NK-92 treated with Interleukin-12 subunit alpha and Interleukin-12 subunit beta, amount 100 ng/mL, for 24 hours (cell line): ENCODE results near the gene ADAM12.

Source experiments
- DNase-seq: peaks from one replicate; lab custom pipeline; 2025; lab: John Stamatoyannopoulos, UW

Gene ADAM12

GRCh38 chr10:126140746-126141273 is 247.5 kb downstream of the ADAM12 start:
- DNase-seq = no peak

GRCh38 chr10:126137562-126138221 is 250.6 kb downstream of the ADAM12 start:
- DNase-seq = no peak

- DNase-seq = no peak
These were observed 252.2 kb downstream of the ADAM12 start for GRCh38 chr10:126135941-126136595.

- no peak for DNase-seq
These were observed 253.1 kb downstream of the ADAM12 start for GRCh38 chr10:126135177-126135576.

DNA sequence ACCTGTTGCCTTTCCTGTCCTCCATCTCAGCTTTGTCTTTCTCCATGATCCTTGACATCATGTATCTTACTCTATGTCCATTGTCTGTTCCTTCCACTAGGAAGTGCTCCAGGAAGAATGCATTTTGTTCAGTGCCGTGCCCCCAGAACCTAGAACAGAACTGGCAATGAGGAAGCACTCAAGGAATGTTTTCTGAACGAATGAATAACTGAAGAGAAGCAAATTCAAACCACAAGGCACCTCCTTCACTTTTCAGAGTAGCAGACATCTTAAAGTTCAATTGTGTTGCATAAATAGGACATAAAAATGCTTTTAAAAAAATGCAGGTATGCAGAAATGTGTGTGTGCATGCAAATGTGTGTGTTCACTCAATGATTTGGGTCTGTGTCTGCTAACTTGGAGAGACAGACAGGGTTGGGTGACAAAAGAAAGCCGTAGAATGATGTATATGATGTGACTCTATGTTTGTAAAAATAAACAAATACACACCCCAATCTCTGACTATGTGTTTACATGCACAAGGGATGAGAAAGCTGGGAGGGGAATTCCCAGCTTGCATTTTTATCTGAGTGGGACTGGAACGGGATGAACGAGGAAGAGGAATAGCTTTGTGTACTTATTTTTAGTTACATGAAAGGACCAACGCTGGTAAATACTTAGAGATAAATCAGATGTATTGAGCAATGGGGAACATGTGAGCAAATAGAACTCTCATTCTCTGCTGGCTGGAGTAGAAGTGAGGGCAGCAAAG is 254.2 kb downstream of the ADAM12 start:
- no peak for DNase-seq

GRCh38 chr10:126133082-126133620 is 255.1 kb downstream of the ADAM12 start:
- DNase-seq = no peak

GRCh38 chr10:126131341-126131740 is 256.9 kb downstream of the ADAM12 start:
- DNase-seq = no peak

GRCh38 chr10:126130271-126130710 is 258.0 kb downstream of the ADAM12 start:
- DNase-seq = no peak

DNA sequence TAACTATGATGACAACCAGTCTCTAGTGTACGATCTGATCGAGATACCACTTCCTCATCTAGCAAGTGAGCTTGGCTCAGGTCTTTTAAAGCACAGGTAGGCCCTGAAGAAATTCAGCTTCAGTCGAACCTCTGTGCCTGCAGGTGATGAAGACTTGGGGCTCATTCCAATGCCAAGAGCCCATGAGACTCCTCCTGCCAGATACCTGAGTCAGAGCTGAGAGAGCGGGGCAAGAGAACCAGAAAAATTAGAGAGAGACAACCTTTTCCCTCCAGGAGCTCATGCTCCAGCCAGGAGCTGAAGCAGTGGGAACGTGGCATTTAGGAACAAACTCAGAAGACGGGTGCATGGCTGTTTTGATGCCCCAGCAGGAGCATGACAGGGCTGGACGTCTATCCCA is 259.3 kb downstream of the ADAM12 start:
- no peak for DNase-seq

DNA sequence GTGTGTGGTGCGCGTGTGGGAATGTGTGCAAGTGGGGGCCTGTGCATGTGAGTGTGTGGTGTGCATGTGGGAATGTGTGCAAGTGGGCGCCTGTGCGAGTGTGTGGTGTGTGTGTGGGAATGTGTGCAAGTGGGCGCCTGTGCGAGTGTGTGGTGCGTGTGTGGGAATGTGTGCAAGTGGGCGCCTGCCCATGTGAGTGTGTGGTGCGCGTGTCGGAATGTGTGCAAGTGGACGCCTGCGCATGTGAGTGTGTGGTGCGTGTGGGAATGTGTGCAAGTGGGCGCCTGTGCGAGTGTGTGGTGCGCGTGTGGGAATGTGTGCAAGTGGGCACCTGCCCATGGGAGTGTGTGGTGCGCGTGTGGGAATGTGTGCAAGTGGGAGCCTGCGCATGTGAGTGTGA is 259.7 kb downstream of the ADAM12 start:
- no peak for DNase-seq

GRCh38 chr10:126127481-126128029 is 260.7 kb downstream of the ADAM12 start:
- no peak for DNase-seq

DNA sequence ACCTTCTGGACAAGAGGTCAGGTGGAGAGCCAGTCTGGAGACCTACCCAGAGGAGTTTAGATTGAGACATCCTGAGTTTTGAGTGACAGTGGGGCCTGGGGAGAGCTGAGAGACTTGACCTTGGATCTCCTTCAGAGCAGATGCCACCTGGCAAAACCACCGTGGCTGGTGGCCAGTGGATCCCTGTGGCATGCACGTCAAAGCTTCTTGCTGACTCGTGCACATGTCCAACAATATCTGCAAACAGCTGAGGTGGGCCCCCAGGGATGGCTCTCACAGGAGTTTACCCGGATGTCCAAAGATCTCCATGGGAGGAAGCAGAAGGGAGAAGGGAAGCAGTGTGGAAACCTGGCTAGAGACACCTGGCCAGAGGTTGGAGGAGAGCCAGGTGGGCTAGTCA is 261.4 kb downstream of the ADAM12 start:
- no peak for DNase-seq

DNA sequence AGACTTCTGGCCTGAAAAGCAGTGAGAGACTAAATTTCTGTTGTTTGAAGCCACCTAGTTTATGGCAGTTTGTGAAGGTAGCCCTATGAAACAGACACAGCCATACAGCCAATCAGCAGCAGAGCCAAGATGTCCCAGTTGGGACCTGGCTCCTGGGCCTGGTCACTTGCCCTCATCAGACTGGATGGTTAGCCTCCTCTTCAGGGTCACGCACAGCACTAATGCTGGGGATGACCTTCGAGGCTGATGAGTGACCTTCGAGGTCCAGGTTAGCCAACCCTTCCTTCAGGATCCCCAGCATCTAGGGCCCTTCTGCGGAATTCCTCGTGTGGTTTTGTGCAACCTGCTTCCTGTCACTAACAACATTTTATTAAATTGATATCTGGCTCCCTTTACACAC is 262.3 kb downstream of the ADAM12 start:
- DNase-seq = no peak

DNA sequence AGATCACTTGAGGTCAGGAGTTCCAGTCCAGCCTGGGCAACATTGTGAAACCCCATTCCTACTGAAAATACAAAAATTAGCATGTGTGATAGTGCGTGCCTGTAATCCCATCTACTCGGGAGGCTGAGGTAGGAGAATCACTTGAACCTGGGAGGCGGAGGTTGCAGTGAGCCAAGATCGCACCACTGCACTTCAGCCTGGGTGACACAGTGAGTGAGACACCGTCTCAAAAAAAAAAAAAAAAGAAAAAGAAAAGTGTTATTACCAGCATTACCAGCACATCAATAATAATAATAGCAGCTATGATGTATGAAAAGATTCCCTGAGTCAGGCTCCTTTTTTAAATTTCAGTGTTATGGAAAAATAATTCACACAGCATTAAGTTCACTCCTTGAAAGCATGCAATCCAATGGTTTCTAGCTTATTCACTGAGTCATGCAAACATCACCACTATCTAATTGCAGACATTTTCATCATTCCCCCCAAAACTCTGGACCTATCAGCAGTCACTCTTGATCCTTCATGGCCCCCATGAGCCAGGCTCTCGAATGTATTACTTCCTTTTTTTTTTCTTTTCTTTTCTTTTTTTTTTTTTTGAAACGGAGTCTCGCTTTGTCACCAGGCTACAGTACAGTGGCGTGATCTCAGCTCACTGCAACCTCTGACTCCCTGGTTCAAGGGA is 263.5 kb downstream of the ADAM12 start:
- no peak for DNase-seq

- no peak for DNase-seq
These were observed 264.2 kb downstream of the ADAM12 start for GRCh38 chr10:126124046-126124445.

GRCh38 chr10:126123466-126123865 is 264.8 kb downstream of the ADAM12 start:
- no peak for DNase-seq

- no peak for DNase-seq
These were observed 265.4 kb downstream of the ADAM12 start for GRCh38 chr10:126122881-126123280.

DNA sequence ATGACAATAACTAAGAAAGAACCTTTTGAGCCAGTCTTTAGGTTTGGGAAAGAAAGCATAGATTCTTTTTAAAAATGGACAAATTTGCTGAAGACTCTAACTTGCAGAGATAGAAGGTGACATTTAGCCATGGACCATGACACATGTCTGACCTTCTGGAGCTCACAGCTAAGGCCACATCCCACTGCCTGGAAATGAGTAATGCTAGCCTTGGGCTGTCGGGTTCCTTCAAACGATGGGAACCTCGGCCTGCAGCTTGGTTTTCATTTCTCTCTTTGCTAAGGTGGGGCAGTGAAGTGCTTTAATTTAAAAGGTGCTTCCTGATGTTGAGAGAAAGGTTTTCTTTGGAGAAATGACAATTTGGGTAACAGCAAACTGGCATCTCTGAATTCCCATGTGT is 268.7 kb downstream of the ADAM12 start:
- no peak for DNase-seq

GRCh38 chr10:126118476-126118875 is 269.8 kb downstream of the ADAM12 start:
- no peak for DNase-seq

- DNase-seq = no peak
These were observed 271.1 kb downstream of the ADAM12 start for GRCh38 chr10:126117196-126117595.

GRCh38 chr10:126115886-126116285 is 272.4 kb downstream of the ADAM12 start:
- no peak for DNase-seq
